Fibroblast of the aortic adventitia (primary cell): ENCODE results near the gene GPC5. TPM values are rescaled to one million over a fixed set of nuclear protein-coding genes. Genes with fewer than 3 reads are reported as not detected.

Experiments used
- DNase-seq: peaks from one replicate; pipeline ENCODE4 v3.0.0-alpha.2; 2010; ENCODE audit warnings: low read depth
- H3K4me3 ChIP-seq: 2 replicates; pipeline ENCODE4 v1.5.1; 2011; ENCODE audit warnings: low read depth, mild to moderate bottlenecking, control low read depth, low read length, moderate library complexity
- total RNA-seq: library from RNA; depleted of rRNA; stranded (reverse); fragments of >200 nt; gene quantifications from 2 replicates; pipeline ENCODE4 v1.2.3, GENCODE V29; 2012; ENCODE audit warnings: low replicate concordance
- TF ChIP-seq, protein P1 (sequence below): IDR thresholded peaks from 2 replicates; pipeline ENCODE4 v1.5.1; 2011; ENCODE audit warnings: mild to moderate bottlenecking, low read length, control low read depth, inconsistent platforms; ENCODE audit not compliant: insufficient read depth

Gene GPC5
- total RNA-seq, 1 donor = 0.18 TPM

DNA sequence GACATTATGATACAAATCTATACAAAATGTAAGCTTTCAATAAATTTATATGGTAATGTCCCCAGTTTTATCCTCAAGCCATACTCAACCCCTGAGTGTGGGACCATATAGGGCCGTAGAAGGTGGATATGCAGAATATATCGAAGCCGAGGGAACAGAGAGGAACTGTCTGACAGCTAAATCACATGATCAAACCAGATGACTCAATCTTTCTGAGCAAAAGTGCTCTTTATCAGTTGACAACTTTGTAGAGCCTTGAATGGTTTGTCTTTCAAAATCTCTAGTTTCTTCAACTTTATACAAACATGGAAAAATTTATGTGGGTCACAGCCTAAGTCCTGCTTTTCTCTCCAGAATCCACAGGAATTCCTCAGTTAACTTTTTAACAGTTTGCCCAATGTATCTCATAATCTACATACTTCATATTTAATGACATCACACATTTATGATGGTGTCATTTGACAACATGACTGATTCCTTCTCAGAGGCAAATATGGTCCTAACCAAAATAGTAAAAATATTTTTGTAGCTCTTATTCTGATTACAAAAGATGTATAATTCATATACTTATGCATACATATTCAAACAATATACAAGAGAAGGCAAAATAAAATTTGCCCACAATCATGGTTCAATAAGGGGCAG is 1155.2 kb downstream of the GPC5 start:
- H3K4me3 ChIP-seq = no peak overlapping the region
- TF ChIP-seq, protein P1, sequence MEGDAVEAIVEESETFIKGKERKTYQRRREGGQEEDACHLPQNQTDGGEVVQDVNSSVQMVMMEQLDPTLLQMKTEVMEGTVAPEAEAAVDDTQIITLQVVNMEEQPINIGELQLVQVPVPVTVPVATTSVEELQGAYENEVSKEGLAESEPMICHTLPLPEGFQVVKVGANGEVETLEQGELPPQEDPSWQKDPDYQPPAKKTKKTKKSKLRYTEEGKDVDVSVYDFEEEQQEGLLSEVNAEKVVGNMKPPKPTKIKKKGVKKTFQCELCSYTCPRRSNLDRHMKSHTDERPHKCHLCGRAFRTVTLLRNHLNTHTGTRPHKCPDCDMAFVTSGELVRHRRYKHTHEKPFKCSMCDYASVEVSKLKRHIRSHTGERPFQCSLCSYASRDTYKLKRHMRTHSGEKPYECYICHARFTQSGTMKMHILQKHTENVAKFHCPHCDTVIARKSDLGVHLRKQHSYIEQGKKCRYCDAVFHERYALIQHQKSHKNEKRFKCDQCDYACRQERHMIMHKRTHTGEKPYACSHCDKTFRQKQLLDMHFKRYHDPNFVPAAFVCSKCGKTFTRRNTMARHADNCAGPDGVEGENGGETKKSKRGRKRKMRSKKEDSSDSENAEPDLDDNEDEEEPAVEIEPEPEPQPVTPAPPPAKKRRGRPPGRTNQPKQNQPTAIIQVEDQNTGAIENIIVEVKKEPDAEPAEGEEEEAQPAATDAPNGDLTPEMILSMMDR = no peak
- DNase-seq = no peak

GRCh38 chr13:92560883-92561282 is 1162.5 kb downstream of the GPC5 start:
- TF ChIP-seq, protein P1 = no peak
- DNase-seq = no peak
- H3K4me3 ChIP-seq = no peak overlapping the region

- TF ChIP-seq, protein P1 = no peak
- H3K4me3 ChIP-seq = no peak overlapping the region
- DNase-seq = no peak
These were observed 1166.5 kb downstream of the GPC5 start for GRCh38 chr13:92564942-92565341.

DNA sequence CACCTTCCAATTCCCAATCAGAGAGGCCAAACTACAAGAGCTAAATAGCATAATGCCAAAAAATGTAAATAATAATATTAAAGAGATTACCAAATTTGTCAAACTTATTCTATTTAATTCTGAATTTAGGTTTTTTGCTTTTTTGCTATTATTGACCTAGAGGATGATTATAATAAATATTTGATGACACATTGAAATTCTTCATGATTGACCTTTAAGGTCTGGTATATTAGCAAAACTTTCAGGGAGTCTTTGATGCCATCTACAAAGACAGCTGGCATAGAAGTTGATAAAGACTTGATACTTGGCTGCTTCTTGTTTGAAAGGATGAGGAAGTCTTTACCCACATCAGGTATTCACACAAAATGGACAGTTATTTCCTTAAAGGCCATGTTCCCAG is 1168.3 kb downstream of the GPC5 start:
- no peak overlapping the region for H3K4me3 ChIP-seq
- DNase-seq = no peak
- TF ChIP-seq, protein P1 = no peak

GRCh38 chr13:92572190-92572589 is 1173.8 kb downstream of the GPC5 start:
- TF ChIP-seq, protein P1 = no peak
- no peak for DNase-seq
- no peak overlapping the region for H3K4me3 ChIP-seq

DNA sequence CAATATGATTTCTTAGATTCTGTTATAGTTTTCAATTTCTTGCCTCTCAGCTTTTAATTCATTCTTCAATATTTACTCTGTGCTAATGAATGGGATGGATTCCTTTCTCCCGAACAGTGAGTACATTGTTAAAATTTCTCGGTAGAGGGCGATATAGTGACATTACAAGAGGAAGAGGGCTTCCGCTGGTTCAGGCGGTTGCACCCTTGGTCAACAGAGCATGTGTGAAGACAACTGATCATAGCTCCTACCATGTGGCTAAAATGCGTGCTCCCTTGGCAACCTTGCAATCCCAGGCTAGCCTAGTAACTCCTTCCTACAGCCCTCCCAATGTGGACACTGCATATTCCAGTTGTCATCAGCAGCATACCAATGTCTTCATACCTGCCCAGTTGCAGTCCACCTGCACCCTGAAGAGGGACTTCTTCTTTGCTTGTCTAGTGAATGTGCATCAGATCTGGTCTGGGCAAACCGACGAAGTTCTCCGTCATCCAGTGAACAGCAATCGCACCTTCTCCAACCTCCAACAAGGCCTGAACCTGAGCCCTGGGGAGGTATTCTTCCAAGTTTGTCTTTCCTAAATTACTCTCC is 1175.1 kb downstream of the GPC5 start:
- DNase-seq = peak; percentile 9
- TF ChIP-seq, protein P1 = peak; percentile 3
- no peak overlapping the region for H3K4me3 ChIP-seq

GRCh38 chr13:92574499-92574898 is 1176.1 kb downstream of the GPC5 start:
- H3K4me3 ChIP-seq = no peak overlapping the region
- no peak for DNase-seq
- TF ChIP-seq, protein P1 = no peak
